PC-9 (cell line): ENCODE data around the gene RAB40AL. TPM values are rescaled to one million over a fixed set of nuclear protein-coding genes. Genes with fewer than 3 reads are reported as not detected.

Experiments
- BruUV-seq: library from RNA; stranded (reverse); fragments of 400-500 nt; replicated peaks from 2 replicates; lab custom pipeline; 2021; lab: Mats Ljungman, UMichigan
- CTCF ChIA-PET: fragments of 300-600 bp; sonication (Branson Sonifier 250); formaldehyde crosslinking; loops from one replicate; lab custom pipeline; 2022; ENCODE audit warnings: antibody characterized with exemption; lab: Charles Lee
- POLR2A ChIA-PET: fragments of 300-600 bp; sonication (Branson Sonifier 250); formaldehyde crosslinking; loops from one replicate; lab custom pipeline; 2022; ENCODE audit warnings: antibody characterized with exemption; ENCODE audit not compliant: unreplicated experiment; lab: Charles Lee
- DNase-seq, 2 experiments: peaks; one replicate each; pipeline versions ENCODE4 v3.0.0 to v3.0.0-alpha.2; 2015 to 2022; ENCODE audit warnings: mixed read lengths in 1 of 2
- H2AFZ ChIP-seq: fragments of 200-600 bp; sonication (generic); 2 replicates; pipeline ENCODE4 v1.8.1; 2017; ENCODE audit warnings: antibody characterized with exemption
- H3F3A ChIP-seq: fragments of 200-600 bp; sonication (generic); 2 replicates; pipeline ENCODE4 v1.8.1; 2017; ENCODE audit warnings: antibody characterized with exemption, mild to moderate bottlenecking, low read depth; ENCODE audit not compliant: insufficient read depth
- H3K27ac ChIP-seq: fragments of 200-600 bp; sonication (generic); 2 replicates; pipeline ENCODE4 v1.6.1; 2016; ENCODE audit warnings: mixed run types
- H3K27me3 ChIP-seq: fragments of 200-600 bp; sonication (generic); 2 replicates; pipeline ENCODE4 v1.6.1; 2016; ENCODE audit warnings: low read depth, mixed run types; ENCODE audit not compliant: insufficient read depth
- H3K36me3 ChIP-seq: fragments of 200-600 bp; sonication (generic); 2 replicates; pipeline ENCODE4 v1.6.1; 2016; ENCODE audit warnings: low read depth, mixed run types
- H3K4me1 ChIP-seq: fragments of 200-600 bp; sonication (generic); replicated peaks from 2 replicates; pipeline ENCODE4 v1.6.1; 2016; ENCODE audit warnings: mixed run types; ENCODE audit not compliant: insufficient read depth
- H3K4me2 ChIP-seq: fragments of 200-600 bp; sonication (generic); 2 replicates; pipeline ENCODE4 v1.6.1; 2017; ENCODE audit warnings: mixed run types
- H3K4me3 ChIP-seq: fragments of 200-600 bp; sonication (generic); 2 replicates; pipeline ENCODE4 v1.6.1; 2016; ENCODE audit warnings: mixed run types
- H3K79me2 ChIP-seq: fragments of 200-600 bp; sonication (generic); 2 replicates; pipeline ENCODE4 v1.6.1; 2017; ENCODE audit warnings: low read depth, mixed run types
- H3K9me2 ChIP-seq: fragments of 200-600 bp; sonication (generic); 2 replicates; pipeline ENCODE4 v1.8.1; 2017; ENCODE audit warnings: mild to moderate bottlenecking; ENCODE audit not compliant: insufficient read depth
- H3K9me3 ChIP-seq: fragments of 200-600 bp; sonication (generic); 2 replicates; pipeline ENCODE4 v1.8.1; 2016; ENCODE audit warnings: low read depth; ENCODE audit not compliant: insufficient read depth
- H4K20me1 ChIP-seq: fragments of 200-600 bp; sonication (generic); 2 replicates; pipeline ENCODE4 v1.8.1; 2017; ENCODE audit not compliant: insufficient read depth
- CTCF ChIP-seq: fragments of 200-600 bp; sonication (generic); conservative IDR thresholded peaks from 2 replicates; pipeline ENCODE4 v1.6.1; 2017; ENCODE audit warnings: mixed run types, antibody characterized with exemption, mild to moderate bottlenecking, moderate library complexity
- EZH2 ChIP-seq: fragments of 200-600 bp; sonication (generic); IDR thresholded peaks from 2 replicates; pipeline ENCODE4 v1.8.0; 2017; ENCODE audit warnings: antibody characterized with exemption, low read depth
- intact Hi-C: fragments of 100-400 bp; cut with micrococcal nuclease; formaldehyde crosslinking; loops from one replicate; pipeline ENCODE4 v1.10.0; 2022; ENCODE audit not compliant: unreplicated experiment
- total RNA-seq: library from RNA; stranded (reverse); gene quantifications from 2 replicates; pipeline ENCODE4 v1.2.3, GENCODE V29; 2021

RAB40AL gene
- total RNA-seq, 1 experiment from 2014 or later: 2.1 TPM

GRCh38 chrX:102899940-102900916 lies 36.8 kb upstream of the RAB40AL start:
- H3K4me1 ChIP-seq: no peaks in the 10 kb centered on the region
- no peak for TF ChIP-seq EZH2
- peak; percentile 61 for TF ChIP-seq CTCF
- no peaks in the 10 kb centered on the region for H3K36me3 ChIP-seq
- intact Hi-C loops: no loop called here
- POLR2A ChIA-PET: no interaction called here
- no peaks in the 10 kb centered on the region for H3K9me3 ChIP-seq
- H3K4me3 ChIP-seq: no peak overlapping the region
- DNase-seq: peak; percentile 45 to 55
- no peak overlapping the region for H3K27ac ChIP-seq
- no TSS peak for BruUV-seq
- no peak overlapping the region for H2AFZ ChIP-seq
- no peaks in the 10 kb centered on the region for H3K9me2 ChIP-seq
- H4K20me1 ChIP-seq: no peaks in the 10 kb centered on the region
- CTCF ChIA-PET: interaction anchor here (0.6 to 1.5 kb wide), 3 partner anchors 36 to 252 kb away, joined by 3 to 4 read pairs (median 4); no protein-coding TSS in a partner anchor
- H3F3A ChIP-seq: no peaks in the 10 kb centered on the region
- no peaks in the 10 kb centered on the region for H3K27me3 ChIP-seq
- no peaks in the 10 kb centered on the region for H3K79me2 ChIP-seq
- H3K4me2 ChIP-seq: no peak overlapping the region

- intact Hi-C loops: no loop called here
- Histone ChIP-seq H3K9me3 (no peaks in the 10 kb centered on the region), H3K9me2 (no peaks in the 10 kb centered on the region), H3K4me2 (no peak overlapping the region), H4K20me1 (no peaks in the 10 kb centered on the region), H3F3A (no peaks in the 10 kb centered on the region), H3K79me2 (no peaks in the 10 kb centered on the region), H2AFZ (no peak overlapping the region), H3K36me3 (no peaks in the 10 kb centered on the region), H3K27ac (no peak overlapping the region), H3K4me3 (no peak overlapping the region), H3K4me1 (no peaks in the 10 kb centered on the region), H3K27me3 (no peaks in the 10 kb centered on the region)
- DNase-seq: no peak
- ChIA-PET CTCF (no interaction called here), POLR2A (interaction anchor here (0.6 kb wide), 1 partner anchor 51 kb away, joined by 3 read pairs; no protein-coding TSS in a partner anchor)
- TF ChIP-seq CTCF: no peak
- TF ChIP-seq EZH2: no peak
- BruUV-seq: no TSS peak
These were observed 34.7 kb upstream of the RAB40AL start for GRCh38 chrX:102902355-102902754.

GRCh38 chrX:102930990-102931756 lies 5.9 kb upstream of the RAB40AL start:
- no TSS peak for BruUV-seq
- no peaks in the 10 kb centered on the region for H4K20me1 ChIP-seq
- H2AFZ ChIP-seq: no peak overlapping the region
- no peaks in the 10 kb centered on the region for H3K9me3 ChIP-seq
- POLR2A ChIA-PET: no interaction called here
- TF ChIP-seq EZH2 (no peak), CTCF (no peak)
- no peak for DNase-seq
- H3K79me2 ChIP-seq: no peaks in the 10 kb centered on the region
- CTCF ChIA-PET: interaction anchor here (0.7 kb wide), 1 partner anchor 230 kb away, joined by 4 read pairs; no protein-coding TSS in a partner anchor
- no peaks in the 10 kb centered on the region for H3K4me1 ChIP-seq
- H3K4me3 ChIP-seq: no peak overlapping the region
- no peaks in the 10 kb centered on the region for H3F3A ChIP-seq
- H3K27me3 ChIP-seq: no peaks in the 10 kb centered on the region
- H3K36me3 ChIP-seq: no peaks in the 10 kb centered on the region
- intact Hi-C loops: loop anchor here (5.0 kb wide), 1 partner anchor 226 kb away; no protein-coding TSS in a partner anchor
- no peak overlapping the region for H3K4me2 ChIP-seq
- no peaks in the 10 kb centered on the region for H3K9me2 ChIP-seq
- H3K27ac ChIP-seq: no peak overlapping the region
